GM12878 (cell line): ENCODE data around the gene SOX10. TPM values are rescaled to one million over a fixed set of nuclear protein-coding genes. Genes with fewer than 3 reads are reported as not detected.
A peak's percentile ranks its signal among the peaks of the same experiment; 100 is the strongest.

Experiments used
- ATAC-seq: fragments of 200-7000 bp; cut with Tn5 transposase; 3 replicates; pipeline ENCODE4 v1.9.1; 2020; ENCODE audit warnings: mild to moderate bottlenecking, moderate library complexity
- BruUV-seq: library from RNA; stranded (reverse); fragments of 400-500 nt; replicated peaks from 2 replicates; lab custom pipeline; 2021; lab: Mats Ljungman, UMichigan
- CTCF ChIA-PET: fragments of 300-600 bp; sonication (Branson Sonifier 250); formaldehyde crosslinking; extraction: SDS; loops from one replicate; lab custom pipeline; 2021; ENCODE audit warnings: inconsistent platforms; lab: Yijun Ruan, JAX
- POLR2A ChIA-PET: fragments of 350-600 bp; formaldehyde crosslinking; extraction: SDS; loops from one replicate; lab custom pipeline; 2021; ENCODE audit warnings: inconsistent platforms; lab: Charles Lee
- RAD21 ChIA-PET: fragments of 300-600 bp; sonication (Branson Sonifier 250); formaldehyde crosslinking; loops from one replicate; lab custom pipeline; 2023; ENCODE audit warnings: antibody characterized with exemption; ENCODE audit not compliant: unreplicated experiment; lab: Charles Lee
- SMC1A ChIA-PET: fragments of 300-600 bp; sonication (Branson Sonifier 250); formaldehyde crosslinking; loops from one replicate; lab custom pipeline; 2023; ENCODE audit not compliant: unreplicated experiment, uncharacterized antibody; lab: Charles Lee
- DNase-seq: peaks from one replicate; pipeline ENCODE4 v3.0.0-alpha.2; 2011; ENCODE audit warnings: low read depth, low spot score
- FAIRE-seq: peaks from 3 replicates; lab custom pipeline; 2011; peaks lifted over from hg19 to GRCh38; lab: Jason Lieb, UNC
- H2AFZ ChIP-seq: 2 replicates; pipeline ENCODE4 v1.6.0; 2011; ENCODE audit warnings: low read depth, low read length, control low read depth; ENCODE audit not compliant: control insufficient read depth
- H3K27ac ChIP-seq: 2 replicates; pipeline ENCODE4 v1.5.1; 2011; ENCODE audit warnings: control low read depth; ENCODE audit not compliant: control insufficient read depth, insufficient read depth
- H3K27me3 ChIP-seq, 2 experiments: replicated peaks in 1 of 2; 2 replicates each; pipeline versions ENCODE4 v1.6.0 to v1.6.1; 2011; ENCODE audit warnings: low read length in 1 of 2; ENCODE audit not compliant: control insufficient read depth in 2 of 2, insufficient read depth in 2 of 2
- H3K36me3 ChIP-seq, 2 experiments: 2 replicates each; pipeline ENCODE4 v1.5.1; 2011; ENCODE audit warnings: low read length in 1 of 2; ENCODE audit not compliant: control insufficient read depth in 2 of 2, insufficient read depth in 2 of 2
- H3K4me1 ChIP-seq: 2 replicates; pipeline ENCODE4 v1.6.1; 2011; ENCODE audit warnings: mild to moderate bottlenecking, low read length, moderate library complexity, mixed read lengths; ENCODE audit not compliant: control insufficient read depth, insufficient read depth
- H3K4me2 ChIP-seq: 2 replicates; pipeline ENCODE4 v1.6.0; 2011; ENCODE audit warnings: control low read depth; ENCODE audit not compliant: control insufficient read depth, insufficient read depth
- H3K4me3 ChIP-seq: fragments of 200-600 bp; sonication (generic); 2 replicates; pipeline ENCODE4 v1.5.1; 2016
- H3K79me2 ChIP-seq: 2 replicates; pipeline ENCODE4 v1.6.0; 2011; ENCODE audit warnings: low read length; ENCODE audit not compliant: control insufficient read depth, insufficient read depth
- H3K9ac ChIP-seq: 2 replicates; pipeline ENCODE4 v1.8.0; 2011; ENCODE audit warnings: low read length, control low read depth, mixed read lengths; ENCODE audit not compliant: control insufficient read depth, insufficient read depth
- H3K9me3 ChIP-seq: replicated peaks from 3 replicates; pipeline ENCODE4 v1.5.1; 2011; ENCODE audit warnings: mild to moderate bottlenecking, low read length; ENCODE audit not compliant: control insufficient read depth, insufficient read depth
- H4K20me1 ChIP-seq: 2 replicates; pipeline ENCODE4 v1.6.0; 2011; ENCODE audit not compliant: control insufficient read depth, insufficient read depth
- HSF1 ChIP-seq: fragments of 150-350 bp; IDR thresholded peaks from 2 replicates; pipeline ENCODE4 v1.6.1; 2014; ENCODE audit warnings: mild to moderate bottlenecking, low read depth, low read length
- JUND ChIP-seq: IDR thresholded peaks from 2 replicates; pipeline ENCODE4 v1.6.1; 2012; ENCODE audit warnings: low read depth, mild to moderate bottlenecking, low read length, improper control_type of control experiment, moderate library complexity
- MEF2A ChIP-seq: IDR thresholded peaks from 2 replicates; pipeline ENCODE4 v1.6.1; 2011; ENCODE audit warnings: low read depth, mild to moderate bottlenecking, low read length, moderate library complexity; ENCODE audit not compliant: insufficient read depth
- MEF2B ChIP-seq: fragments of 450-650 bp; IDR thresholded peaks from 2 replicates; pipeline ENCODE4 v1.6.1; 2018; ENCODE audit warnings: mild to moderate bottlenecking, moderate library complexity; ENCODE audit not compliant: partially characterized antibody, poor library complexity, severe bottlenecking
- MTA3 ChIP-seq: IDR thresholded peaks from 2 replicates; pipeline ENCODE4 v1.6.1; 2012; ENCODE audit warnings: low read length, inconsistent platforms, borderline replicate concordance
- TBL1XR1 ChIP-seq: IDR thresholded peaks from 2 replicates; pipeline ENCODE4 v1.6.1; 2012; ENCODE audit warnings: low read depth, low read length, improper control_type of control experiment
- TCF12 ChIP-seq: IDR thresholded peaks from 2 replicates; pipeline ENCODE4 v1.6.1; 2011; ENCODE audit warnings: low read depth, mild to moderate bottlenecking, low read length
- YBX1 ChIP-seq: fragments of 450-650 bp; IDR thresholded peaks from 2 replicates; pipeline ENCODE4 v1.6.1; 2016; ENCODE audit warnings: antibody characterized with exemption
- WGBS: methylation state at CpG from one replicate; pipeline ENCODE4 v1.1.6; 2016; ENCODE audit warnings: low lambda C conversion rate; ENCODE audit not compliant: insufficient replicate concordance, insufficient coverage; ENCODE audit errors: missing lambda C conversion rate; 5-methylcytosine and 5-hydroxymethylcytosine counted together
- in situ Hi-C: fragments of 300-500 bp; cut with MboI; formaldehyde crosslinking; loops from 9 replicates; pipeline ENCODE4 v1.14.3; 2018; ENCODE audit warnings: mixed read lengths
- intact Hi-C: fragments of 100-400 bp; cut with micrococcal nuclease; formaldehyde crosslinking; loops from one replicate; pipeline ENCODE4 v1.14.2; 2022; ENCODE audit not compliant: unreplicated experiment
- polyA plus RNA-seq, 11 experiments: library from polyadenylated mRNA; depleted of rRNA in 4 of 11; unstranded in 6 of 11; stranded (reverse) in 5 of 11; fragments of >200 nt; fragmentation: Nextera tagmentation in 4 of 11; fragmentation: Illumina TruSeq in 1 of 11; extraction: Ambion mirVana in 4 of 11; extraction: Trizol in 1 of 11; gene quantifications; 1 replicate in 1 of 11; 2 replicates in 10 of 11; pipeline versions ENCODE4 v1.2.1 to v1.2.3, GENCODE V29; 2011 to 2016; ENCODE audit warnings: inconsistent platforms in 2 of 11, missing spikeins in 2 of 11, low read depth in 1 of 11
- total RNA-seq, 4 experiments: library from RNA; depleted of rRNA in 3 of 4; stranded (reverse); fragments of >200 nt in 3 of 4; fragmentation: Illumina TruSeq in 1 of 4; extraction: Trizol in 1 of 4; gene quantifications; 2 replicates each; pipeline versions ENCODE4 v1.2.1 to v1.2.3, GENCODE V29; 2013 to 2021

Gene SOX10
- total and polyA plus RNA-seq, 10 of the 15 experiments (the other 5 are each of a cell fraction or from before 2014, with no cell fraction given): 0.05 TPM; not detected in 9

GRCh38 chr22:38026130-38027111 lies 42.1 kb upstream of the SOX10 start:
- Histone ChIP-seq H3K9ac (no peak overlapping the region), H4K20me1 (no peaks in the 10 kb centered on the region), H3K4me2 (no peak overlapping the region), H3K9me3 (no peaks in the 10 kb centered on the region), H3K36me3 (no peaks in the 10 kb centered on the region), H3K4me3 (no peak overlapping the region), H3K27me3 (0 out of 4 replicates have a peak, but pooled peaks cover 0 to 4% of the 10 kb centered on the region in 2 experiments)
- no TSS peak for BruUV-seq
- DNase-seq: no peak
- intact Hi-C loops: no loop called here
- RAD21 ChIA-PET: no interaction called here
- TF ChIP-seq MEF2B (peak; percentile 25), TCF12 (no peak)
- TF ChIP-seq, all 136 proteins: peak for 1
- CTCF ChIA-PET: no interaction called here
- no peak overlapping the region for H3K27ac ChIP-seq
- whole genome bisulfite sequencing: 24% methylated on average over 12 of the region's 22 CpGs
- SMC1A ChIA-PET: no interaction called here
- H3K79me2 ChIP-seq: no peaks in the 10 kb centered on the region
- FAIRE-seq (no peak), ATAC-seq (no peak)
- in situ Hi-C loops: no loop called here
- POLR2A ChIA-PET: no interaction called here
- no peak overlapping the region for H2AFZ ChIP-seq
- H3K4me1 ChIP-seq: no peaks in the 10 kb centered on the region

- H3K27me3 ChIP-seq: 0 out of 4 replicates have a peak, but pooled peaks cover 0 to 4% of the 10 kb centered on the region in 2 experiments
- ChIA-PET CTCF (no interaction called here), POLR2A (no interaction called here), RAD21 (no interaction called here), SMC1A (interaction anchor here (1.1 kb wide), 1 partner anchor 27 kb away, joined by 3 read pairs; no protein-coding TSS in a partner anchor)
- H3K9me3 ChIP-seq: no peaks in the 10 kb centered on the region
- 27% methylated on average over 8 of the region's 8 CpGs for WGBS
- no TSS peak for BruUV-seq
- no peaks in the 10 kb centered on the region for H3K4me1 ChIP-seq
- H3K27ac ChIP-seq: no peak overlapping the region
- in situ Hi-C loops: no loop called here
- no peak overlapping the region for H3K9ac ChIP-seq
- H4K20me1 ChIP-seq: no peaks in the 10 kb centered on the region
- H3K79me2 ChIP-seq: no peaks in the 10 kb centered on the region
- no peaks in the 10 kb centered on the region for H3K36me3 ChIP-seq
- no peak overlapping the region for H2AFZ ChIP-seq
- no peak overlapping the region for H3K4me2 ChIP-seq
- intact Hi-C loops: no loop called here
- TF ChIP-seq HSF1 (no peak), YBX1 (no peak), TBL1XR1 (no peak), JUND (no peak), MEF2A (no peak), MTA3 (no peak)
- DNase-seq: no peak
- no peak for ATAC-seq
- no peak overlapping the region for H3K4me3 ChIP-seq
- no peak for FAIRE-seq
Observed at GRCh38 chr22:38025514-38025913, 41.2 kb upstream of the SOX10 start.
